ENCODE data around the gene TGFBR3L.

TGFBR3L gene

GRCh38 chr19:7879111-7879807 lies 35.4 kb upstream of the TGFBR3L start:
- POLR2A ChIA-PET = interaction anchor here (0.6 kb wide), 1 partner anchor 50 kb away, joined by 3 read pairs; no protein-coding TSS in a partner anchor

GRCh38 chr19:7879836-7880235 lies 34.8 kb upstream of the TGFBR3L start:
- TF ChIP-seq ZNF645 (tag by site-specific recombination; IDR thresholded peaks at IDR 0.05) (no peak), ZNF274 (IDR thresholded peaks at IDR 0.05; ENCODE audit: low read length) (no peak), ZNF274 (tag by site-specific recombination; IDR thresholded peaks at IDR 0.05; ENCODE audit: borderline replicate concordance) (no peak)
- H3K27ac ChIP-seq (ENCODE audit: extremely low read depth, low read depth, low read length) = no peak overlapping the region
- H3K4me3 ChIP-seq (ENCODE audit: low read depth, low read length) = no peak overlapping the region
- POLR2A ChIA-PET = interaction anchor here (0.6 kb wide), 1 partner anchor 49 kb away, joined by 3 read pairs; no protein-coding TSS in a partner anchor
- H3K4me1 ChIP-seq (ENCODE audit: control insufficient read depth, insufficient read depth, low read length) = no peaks in the 10 kb centered on the region
- H3K36me3 ChIP-seq (ENCODE audit: control insufficient read depth in 2 of 2, insufficient read depth in 1 of 2, low read length in 2 of 2) = no peaks in the 10 kb centered on the region
- H3K9me3 ChIP-seq (ENCODE audit: control insufficient read depth, insufficient read depth, low read depth, low read length) = no peaks in the 10 kb centered on the region
- CTCF ChIA-PET = no interaction called here

More at GRCh38 chr19:7879111-7879807, 35.4 kb upstream of the TGFBR3L start:
- no peaks in the 10 kb centered on the region for H3K36me3 ChIP-seq (ENCODE audit: control insufficient read depth in 2 of 2, insufficient read depth in 1 of 2, low read length in 2 of 2)
- H3K9me3 ChIP-seq (ENCODE audit: control insufficient read depth, insufficient read depth, low read depth, low read length) = no peaks in the 10 kb centered on the region
- TF ChIP-seq ZNF664 (tag by site-specific recombination; IDR thresholded peaks at IDR 0.05) = no peak
- TF ChIP-seq ZXDB (tag by site-specific recombination; IDR thresholded peaks at IDR 0.05) = no peak
- TF ChIP-seq ZIC2 (tag by site-specific recombination; IDR thresholded peaks at IDR 0.05) = no peak
- TF ChIP-seq ZNF175 (tag by site-specific recombination; IDR thresholded peaks at IDR 0.05) = no peak
- TF ChIP-seq ZEB2 (tag by site-specific recombination; IDR thresholded peaks at IDR 0.05) = no peak
- TF ChIP-seq ZNF571 (tag by site-specific recombination; IDR thresholded peaks at IDR 0.05) = no peak
- no peak for TF ChIP-seq HOXD13 (CRISPR knock-in tag; IDR thresholded peaks at IDR 0.05; ENCODE audit: borderline replicate concordance)
- no peak for TF ChIP-seq TCF7L2 (IDR thresholded peaks at IDR 0.05; ENCODE audit: borderline replicate concordance, low read depth, low read length)
- TF ChIP-seq PRDM6 (tag by site-specific recombination; IDR thresholded peaks at IDR 0.05) = no peak
- TF ChIP-seq ZNF768 (tag by site-specific recombination; IDR thresholded peaks at IDR 0.05) = no peak
- TF ChIP-seq ZNF639 (tag by site-specific recombination; IDR thresholded peaks at IDR 0.05) = no peak
- no peak for TF ChIP-seq ZNF645 (tag by site-specific recombination; IDR thresholded peaks at IDR 0.05)
- no peak for TF ChIP-seq ZFP37 (tag by site-specific recombination; IDR thresholded peaks at IDR 0.05)
- TF ChIP-seq ZNF398 (tag by site-specific recombination; IDR thresholded peaks at IDR 0.05) = no peak
- no peak for TF ChIP-seq ZNF76 (tag by site-specific recombination; IDR thresholded peaks at IDR 0.05; ENCODE audit: borderline replicate concordance, low read depth)
- TF ChIP-seq SP2 (tag by site-specific recombination; IDR thresholded peaks at IDR 0.05) = no peak
- CTCF ChIA-PET = interaction anchor here (0.6 kb wide), 1 partner anchor 9 kb away, joined by 3 read pairs; the partner anchor contains the start of gene LRRC8E
- H3K27ac ChIP-seq (ENCODE audit: extremely low read depth, low read depth, low read length) = no peak overlapping the region
- no peaks in the 10 kb centered on the region for H3K4me1 ChIP-seq (ENCODE audit: control insufficient read depth, insufficient read depth, low read length)
- H3K4me3 ChIP-seq (ENCODE audit: low read depth, low read length) = no peak overlapping the region
